Keratinocyte (primary cell): ENCODE data around the gene ZBTB1.

ENCODE experiments used
- EZH2 ChIP-seq: IDR thresholded peaks from one replicate; pipeline ENCODE4 v1.6.1; 2012; ENCODE audit warnings: inconsistent platforms, mild to moderate bottlenecking, low read length, moderate library complexity
- TF ChIP-seq, protein P1 (sequence below), 3 experiments: IDR thresholded peaks in 1 of 3; conservative IDR thresholded peaks in 1 of 3; optimal IDR thresholded peaks in 1 of 3; 2 replicates in 2 of 3; 3 replicates in 1 of 3; pipeline versions ENCODE3 to v1.5.1; 2011; ENCODE audit warnings: low read length in 3 of 3, mild to moderate bottlenecking in 3 of 3, moderate library complexity in 2 of 3, control low read depth in 1 of 3, inconsistent platforms in 1 of 3; ENCODE audit not compliant: insufficient read depth in 2 of 3; ENCODE audit errors: extremely low read depth in 1 of 3

DNA sequence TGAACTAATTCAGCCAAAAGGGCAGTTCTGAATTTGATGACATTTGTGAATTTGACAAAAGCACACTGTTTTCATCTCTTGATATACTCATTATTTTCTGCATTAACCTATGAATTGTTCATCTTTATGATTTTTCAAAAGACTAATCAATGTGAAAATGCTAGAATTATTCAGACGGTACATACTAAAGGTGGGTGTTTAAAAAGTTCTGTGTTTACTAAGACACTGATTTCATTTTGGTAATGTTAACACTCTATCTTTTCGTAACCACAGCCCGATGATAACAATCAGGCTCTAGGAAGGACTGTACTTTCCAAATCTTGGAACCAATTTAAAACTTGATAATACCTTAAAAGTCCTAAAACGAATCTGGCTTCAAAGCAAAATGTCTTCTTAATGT lies 29.9 kb upstream of the ZBTB1 start:
- TF ChIP-seq, protein P1, sequence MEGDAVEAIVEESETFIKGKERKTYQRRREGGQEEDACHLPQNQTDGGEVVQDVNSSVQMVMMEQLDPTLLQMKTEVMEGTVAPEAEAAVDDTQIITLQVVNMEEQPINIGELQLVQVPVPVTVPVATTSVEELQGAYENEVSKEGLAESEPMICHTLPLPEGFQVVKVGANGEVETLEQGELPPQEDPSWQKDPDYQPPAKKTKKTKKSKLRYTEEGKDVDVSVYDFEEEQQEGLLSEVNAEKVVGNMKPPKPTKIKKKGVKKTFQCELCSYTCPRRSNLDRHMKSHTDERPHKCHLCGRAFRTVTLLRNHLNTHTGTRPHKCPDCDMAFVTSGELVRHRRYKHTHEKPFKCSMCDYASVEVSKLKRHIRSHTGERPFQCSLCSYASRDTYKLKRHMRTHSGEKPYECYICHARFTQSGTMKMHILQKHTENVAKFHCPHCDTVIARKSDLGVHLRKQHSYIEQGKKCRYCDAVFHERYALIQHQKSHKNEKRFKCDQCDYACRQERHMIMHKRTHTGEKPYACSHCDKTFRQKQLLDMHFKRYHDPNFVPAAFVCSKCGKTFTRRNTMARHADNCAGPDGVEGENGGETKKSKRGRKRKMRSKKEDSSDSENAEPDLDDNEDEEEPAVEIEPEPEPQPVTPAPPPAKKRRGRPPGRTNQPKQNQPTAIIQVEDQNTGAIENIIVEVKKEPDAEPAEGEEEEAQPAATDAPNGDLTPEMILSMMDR (optimal IDR thresholded peaks at IDR 0.05 in 1 of 3, IDR thresholded peaks at IDR 0.05 in 1 of 3, conservative IDR thresholded peaks at IDR 0.05 in 1 of 3; ENCODE audit: extremely low read depth in 1 of 3, insufficient read depth in 2 of 3, low read length in 3 of 3) = no peak
- TF ChIP-seq EZH2 = no peak
